Stimulated activated CD4-positive, alpha-beta T cell treated with anti-CD3 and anti-CD28 coated beads, Interleukin-15, amount 100 ng/mL, for 48 hours (primary cell): ENCODE measurements around the gene EFCC1.
"Not testable (repeated sequence)": the region's sequence is repeated elsewhere in the genome, so short reads cannot be mapped to it uniquely, and the experiment has no call there.

Experiments
- DNase-seq, 2 donors: peaks; one replicate each; pipeline ENCODE4 v3.0.0-alpha.2; 2020; ENCODE audit warnings: low read depth in 2 of 2

EFCC1 gene

DNA sequence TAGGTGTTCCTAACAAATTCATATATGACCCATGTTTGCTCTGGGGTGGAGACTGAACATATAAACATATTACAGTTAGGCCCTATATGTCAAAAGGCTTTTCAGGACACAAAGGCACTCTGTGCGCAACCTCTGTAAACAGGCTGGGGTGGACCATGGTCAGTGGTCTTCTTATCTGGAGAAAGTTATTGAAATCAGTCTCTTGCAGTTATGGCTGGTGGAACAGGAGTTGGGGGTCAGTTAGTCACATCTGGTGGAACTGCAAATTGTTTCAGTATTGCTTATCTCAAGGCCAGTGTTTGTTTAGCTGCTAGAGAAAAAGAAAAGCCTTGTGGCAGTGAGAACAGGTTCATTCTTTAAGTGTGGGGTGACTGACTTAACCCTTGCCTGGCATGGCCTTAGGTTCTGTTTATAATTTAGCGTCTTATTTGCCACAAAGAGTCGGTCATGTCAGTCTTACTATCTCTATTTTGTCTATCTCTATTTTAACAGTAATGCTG, 53.6 kb downstream of the EFCC1 start:
- no peak for DNase-seq

GRCh38 chr3:129056451-129057173, 55.5 kb downstream of the EFCC1 start:
- DNase-seq: no peak

GRCh38 chr3:129057249-129057648, 56.1 kb downstream of the EFCC1 start:
- no peak for DNase-seq

DNA sequence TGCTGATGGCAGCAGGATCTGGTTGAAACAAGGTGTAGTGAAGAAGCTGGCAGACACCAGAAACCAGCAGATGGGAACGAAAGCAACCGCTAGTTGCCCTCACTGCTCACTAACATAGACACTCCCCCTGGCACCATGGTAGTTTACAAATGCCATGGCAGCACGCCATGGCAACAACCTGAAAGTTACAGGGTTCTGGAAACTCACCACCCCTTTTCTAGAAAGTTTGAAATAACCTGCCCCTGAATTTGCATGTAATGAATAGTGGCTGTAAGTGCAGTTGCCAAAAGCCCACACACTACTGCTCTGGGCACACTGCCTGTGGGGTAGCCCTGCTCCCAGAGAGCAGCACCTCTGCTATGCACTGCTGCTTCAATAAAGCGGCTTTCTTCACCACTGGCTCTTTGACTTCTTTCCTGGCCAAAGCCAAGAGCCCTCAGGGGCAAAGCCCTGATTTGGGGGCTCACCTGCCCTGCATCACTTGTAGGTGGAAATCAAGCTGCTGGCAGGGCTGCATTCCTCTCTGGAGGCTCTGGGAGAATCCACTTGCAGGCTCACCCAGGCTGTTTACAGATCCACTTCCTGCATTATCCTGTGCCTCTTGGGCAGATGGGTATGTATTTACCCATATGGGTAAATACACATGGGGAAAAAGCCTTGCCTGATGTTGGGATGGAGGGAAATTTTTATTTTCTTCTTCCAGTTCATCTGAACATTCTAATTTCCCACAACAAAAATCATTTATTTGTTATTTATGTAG, 57.5 kb downstream of the EFCC1 start:
- DNase-seq: no peak

DNA sequence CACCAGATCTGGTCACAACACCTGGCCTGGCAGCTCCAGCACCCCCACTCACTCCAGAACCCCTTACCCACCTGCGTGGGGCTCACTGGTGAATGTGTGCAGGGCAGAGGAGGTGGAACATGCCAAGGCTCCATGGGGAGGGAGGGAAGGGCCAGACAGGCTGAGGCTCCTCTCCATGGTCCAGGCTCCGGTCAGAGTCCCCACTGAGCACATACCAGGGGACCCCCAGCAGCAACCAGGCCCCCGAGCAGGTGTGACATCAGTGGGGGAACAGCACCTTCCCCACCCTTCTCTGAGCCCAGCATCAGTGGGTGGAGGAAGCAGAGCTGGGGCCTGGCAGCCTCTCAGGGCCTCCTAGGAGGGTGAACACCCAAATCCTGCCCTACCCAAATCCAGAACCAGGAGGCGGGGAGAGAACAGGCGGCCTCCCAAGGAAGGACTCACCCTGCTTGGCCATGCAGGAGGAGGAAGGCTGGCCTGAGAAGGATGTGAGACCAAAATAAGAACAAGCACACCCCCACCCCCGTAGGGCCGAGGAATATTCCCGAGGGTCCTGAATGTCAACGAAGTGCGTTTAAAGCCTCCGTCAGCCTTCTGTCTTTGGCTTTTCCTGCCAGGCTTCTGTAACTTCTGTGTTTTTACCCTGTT, 58.3 kb downstream of the EFCC1 start:
- DNase-seq: no peak

- DNase-seq: no peak
These were observed 59.3 kb downstream of the EFCC1 start, which contains the start of gene GP9 for GRCh38 chr3:129060276-129061022. GP9 (plus strand) TSS chr3:129060779; CDS start chr3:129061740, 961 bp downstream.

- DNase-seq: no peak
These were observed 60.2 kb downstream of the EFCC1 start for GRCh38 chr3:129061023-129061887.

GRCh38 chr3:129061888-129062834, 61.1 kb downstream of the EFCC1 start:
- DNase-seq: no peak

DNA sequence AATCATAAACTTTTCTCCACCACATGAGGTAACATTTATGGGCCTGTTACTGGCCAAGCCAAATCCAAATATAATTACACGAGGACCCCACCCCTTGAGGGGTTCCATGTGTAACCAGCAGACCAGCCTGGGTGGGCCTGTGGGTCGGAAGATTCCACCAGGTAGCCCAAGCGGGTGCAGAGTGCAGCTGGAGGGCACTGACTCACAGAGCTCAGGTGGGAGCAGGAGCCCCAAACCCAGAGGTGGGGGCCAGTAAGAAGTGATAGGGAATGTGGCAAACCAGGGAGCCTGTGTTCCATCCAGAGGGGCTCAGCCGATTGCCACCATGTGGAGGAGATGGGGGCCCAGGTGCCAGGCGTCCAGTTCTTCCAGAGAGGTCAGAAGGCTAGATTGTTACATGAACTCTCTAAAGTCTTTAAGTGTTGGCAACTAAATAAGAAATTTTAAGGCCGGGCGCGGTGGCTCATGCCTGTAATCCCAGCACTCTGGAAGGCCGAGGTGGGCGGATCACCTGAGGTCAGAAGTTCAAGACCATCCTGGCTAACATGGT, 62.1 kb downstream of the EFCC1 start:
- no peak for DNase-seq

GRCh38 chr3:129063841-129064482, 62.9 kb downstream of the EFCC1 start:
- no peak for DNase-seq

- no peak for DNase-seq
These were observed 64.1 kb downstream of the EFCC1 start for GRCh38 chr3:129065016-129065719.

DNA sequence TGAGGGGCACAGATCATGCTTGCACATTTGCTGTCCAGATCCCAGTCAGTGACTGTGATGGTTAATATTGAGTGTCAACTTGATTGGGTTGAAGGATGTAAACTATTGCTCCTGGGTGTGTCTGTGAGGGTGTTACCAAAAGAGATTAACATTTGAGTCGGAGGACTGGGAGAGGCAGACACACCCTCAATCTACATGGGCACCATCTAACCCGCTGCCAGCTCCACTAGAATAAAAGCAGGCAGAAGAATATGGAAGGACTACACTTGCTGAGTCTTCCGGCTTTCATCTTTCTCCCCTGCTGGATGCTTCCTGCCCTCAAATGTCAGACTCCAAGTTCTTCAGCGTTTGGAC, 64.6 kb downstream of the EFCC1 start:
- DNase-seq: no peak

- peak in 1 of 2 donors; percentile 28 for DNase-seq
These were observed 66.6 kb downstream of the EFCC1 start for GRCh38 chr3:129067719-129068118.

DNA sequence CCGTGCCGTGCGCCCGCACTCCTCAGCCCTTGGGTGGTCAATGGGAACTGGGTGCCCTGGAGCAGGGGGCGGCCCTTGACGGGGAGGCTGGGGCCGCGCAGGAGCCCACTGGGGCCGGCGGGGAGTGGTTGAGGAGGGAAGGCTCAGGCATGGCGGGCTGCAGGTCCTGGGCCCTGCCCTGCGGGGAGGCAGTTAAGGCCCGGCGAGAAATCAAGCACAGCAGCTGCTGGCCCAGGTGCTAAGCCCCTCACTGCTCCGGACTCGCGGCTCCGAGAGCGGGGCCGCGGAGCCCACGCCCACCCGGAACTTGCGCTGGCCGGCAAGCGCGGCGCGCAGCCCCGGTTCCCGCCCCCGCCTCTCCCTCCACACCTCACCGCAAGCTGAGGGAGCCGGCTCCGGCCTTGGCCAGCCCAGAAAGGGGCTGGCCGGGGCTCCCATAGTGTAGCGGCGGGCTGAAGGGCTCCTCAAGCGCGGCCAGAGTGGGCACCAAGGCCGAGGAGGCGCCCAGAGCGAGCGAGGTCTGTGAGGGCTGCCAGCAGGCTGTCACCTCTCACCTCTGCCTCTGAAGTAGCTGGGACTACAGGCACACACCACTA, 67.3 kb downstream of the EFCC1 start:
- DNase-seq: no peak

DNA sequence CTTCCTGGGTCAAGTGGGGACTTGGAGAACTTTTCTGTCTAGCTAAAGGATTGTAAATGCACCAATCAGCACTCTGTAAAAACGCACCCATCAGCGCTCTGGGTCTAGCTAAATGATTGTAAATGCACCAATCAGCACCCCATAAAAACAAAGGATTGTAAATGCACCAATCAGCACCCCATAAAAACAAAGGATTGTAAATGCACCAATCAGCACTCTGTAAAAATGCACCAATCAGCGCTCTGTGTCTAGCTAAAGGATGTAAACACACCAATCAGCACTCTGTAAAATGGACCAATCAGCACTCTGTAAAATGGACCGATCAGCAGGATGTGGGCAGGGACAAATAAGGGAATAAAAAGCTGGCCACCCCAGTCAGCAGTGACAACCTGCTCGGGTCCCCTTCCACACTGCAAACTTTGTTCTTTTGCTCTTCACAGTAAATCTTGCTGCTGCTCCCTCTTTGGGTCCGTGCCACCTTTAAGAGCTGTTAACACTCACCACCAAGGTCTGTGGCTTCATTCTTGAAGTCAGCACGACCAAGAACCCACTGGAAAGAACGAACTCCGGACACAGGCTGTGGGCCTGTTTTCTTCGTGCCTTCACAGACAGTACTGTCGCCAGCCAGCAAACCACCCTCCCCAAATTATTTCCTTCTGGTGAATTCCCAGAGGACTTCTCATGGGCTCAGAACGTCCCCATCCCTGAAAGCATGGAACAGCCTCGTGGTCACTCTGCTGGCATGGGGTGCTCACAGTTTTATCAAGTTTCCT, 68.4 kb downstream of the EFCC1 start:
- not testable (repeated sequence) for DNase-seq

GRCh38 chr3:129070086-129070885, 69.2 kb downstream of the EFCC1 start:
- no peak for DNase-seq
